Sciatic nerve (tissue), 2 donors: ENCODE data around the gene CYB561D1. TPM values are rescaled to one million over a fixed set of nuclear protein-coding genes. Genes with fewer than 3 reads are reported as not detected.
A peak's percentile ranks its signal among the peaks of the same experiment; 100 is the strongest.

Source experiments
- ATAC-seq: fragments of 200-7000 bp; cut with Tn5 transposase; one replicate; pipeline ENCODE4 v1.9.1; 2020; ENCODE audit warnings: mild to moderate bottlenecking, moderate library complexity
- DNase-seq: peaks from one replicate; pipeline ENCODE4 v3.0.0-alpha.2; 2020; ENCODE audit warnings: low spot score
- intact Hi-C: fragments of 100-400 bp; cut with DNase I; formaldehyde crosslinking; loops from one replicate; pipeline ENCODE4 v1.14.2; 2022
- total RNA-seq: library from RNA; stranded (reverse); fragmentation: NEBNext Ultra II Directional; extraction: Animal tissue kit (Norgen Biotek cat#: 25700); gene quantifications from one replicate; pipeline ENCODE4 v1.2.1, GENCODE V29; 2021
- donor health status: DM: no; HTN: no; CAD: no.
- donor health status: DM: no; HTN: no; CAD: no.

CYB561D1 gene
- total RNA-seq, 1 donor from 2014 or later = 7.6 TPM

- intact Hi-C loops = no loop called here
- ATAC-seq = no peak
- no peak for DNase-seq
Observed at GRCh38 chr1:109497449-109498160, 3.7 kb downstream of the CYB561D1 start.

DNA sequence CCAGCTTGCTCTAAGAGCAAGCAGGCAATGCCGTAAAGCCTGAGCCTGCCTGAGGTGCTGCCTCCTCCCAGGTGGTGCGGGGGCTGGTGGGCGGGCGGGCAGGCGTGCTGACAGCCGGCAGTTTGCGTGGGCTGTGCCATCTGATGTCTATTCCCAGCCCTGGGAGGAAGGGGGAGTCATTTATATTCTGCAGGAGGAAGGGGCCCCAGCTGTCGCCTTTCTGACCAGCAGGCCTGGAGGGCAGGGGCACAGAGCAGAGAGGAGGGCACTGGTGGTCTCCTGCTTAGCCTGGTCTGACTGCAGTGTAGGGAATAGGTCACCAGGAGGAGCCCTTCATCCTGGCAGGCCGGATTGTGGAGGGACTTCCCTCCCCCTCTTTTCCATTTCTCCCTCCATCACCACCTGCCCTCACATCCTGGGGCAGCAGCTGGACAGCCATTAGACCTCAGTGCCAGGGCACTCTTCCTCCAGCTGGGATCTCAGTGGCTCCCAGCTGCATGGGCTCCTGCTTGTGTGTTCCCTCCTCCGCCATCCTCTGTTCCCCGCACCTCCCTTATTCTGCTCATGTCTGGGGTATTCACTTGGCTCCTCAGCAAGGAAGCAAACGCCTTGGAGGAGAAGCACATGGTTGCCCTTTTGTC is 4.4 kb downstream of the CYB561D1 start:
- ATAC-seq (peak; percentile 9), DNase-seq (no peak)
- intact Hi-C loops = no loop called here

DNA sequence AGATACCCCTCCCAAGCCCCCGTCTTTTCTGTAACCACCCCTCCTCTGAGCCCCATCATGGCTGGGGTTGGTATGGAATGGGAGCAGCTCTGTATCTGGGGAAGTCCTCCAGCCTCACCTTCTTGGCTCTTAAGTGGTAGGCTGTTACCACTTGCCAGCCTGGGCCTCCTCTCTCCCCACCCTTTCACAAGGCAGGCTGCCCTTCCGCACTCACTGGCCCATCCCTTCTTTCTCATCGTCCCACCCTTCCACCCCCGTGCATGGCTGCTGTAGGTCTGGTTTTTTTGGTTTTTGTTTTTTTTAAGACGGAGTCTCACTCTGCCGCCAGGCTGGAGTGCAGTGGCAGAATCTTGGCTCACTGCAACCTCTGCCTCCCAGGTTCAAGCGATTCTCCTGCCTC is 5.2 kb downstream of the CYB561D1 start:
- intact Hi-C loops = no loop called here

GRCh38 chr1:109499661-109500536 is 6.0 kb downstream of the CYB561D1 start:
- ATAC-seq (no peak), DNase-seq (no peak)
- intact Hi-C loops = no loop called here

More for the DNA sequence above, 5.2 kb downstream of the CYB561D1 start:
- DNase-seq (no peak), ATAC-seq (no peak)

DNA sequence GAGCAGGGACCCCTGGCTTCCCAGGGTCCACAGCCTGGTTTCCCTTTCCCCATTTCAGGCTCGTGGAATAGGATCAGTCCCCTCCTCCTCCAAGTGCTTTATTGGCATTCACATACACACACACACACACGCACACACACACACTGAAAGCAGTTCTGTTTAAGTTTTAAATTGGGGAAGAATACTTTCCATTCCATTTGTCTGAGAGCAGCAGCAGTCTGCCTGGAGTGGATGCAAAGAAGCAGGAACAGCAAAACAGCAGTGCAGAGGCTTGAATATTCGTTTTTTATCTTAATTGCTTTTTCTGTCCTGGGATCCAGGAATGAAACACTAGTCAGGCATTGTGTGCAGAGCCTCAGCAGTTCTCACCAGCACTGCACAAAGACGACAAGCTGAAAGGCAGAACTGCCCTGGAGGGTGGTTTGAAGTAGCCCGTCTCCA is 7.1 kb downstream of the CYB561D1 start:
- no peak for ATAC-seq
- intact Hi-C loops = no loop called here
- DNase-seq = no peak

DNA sequence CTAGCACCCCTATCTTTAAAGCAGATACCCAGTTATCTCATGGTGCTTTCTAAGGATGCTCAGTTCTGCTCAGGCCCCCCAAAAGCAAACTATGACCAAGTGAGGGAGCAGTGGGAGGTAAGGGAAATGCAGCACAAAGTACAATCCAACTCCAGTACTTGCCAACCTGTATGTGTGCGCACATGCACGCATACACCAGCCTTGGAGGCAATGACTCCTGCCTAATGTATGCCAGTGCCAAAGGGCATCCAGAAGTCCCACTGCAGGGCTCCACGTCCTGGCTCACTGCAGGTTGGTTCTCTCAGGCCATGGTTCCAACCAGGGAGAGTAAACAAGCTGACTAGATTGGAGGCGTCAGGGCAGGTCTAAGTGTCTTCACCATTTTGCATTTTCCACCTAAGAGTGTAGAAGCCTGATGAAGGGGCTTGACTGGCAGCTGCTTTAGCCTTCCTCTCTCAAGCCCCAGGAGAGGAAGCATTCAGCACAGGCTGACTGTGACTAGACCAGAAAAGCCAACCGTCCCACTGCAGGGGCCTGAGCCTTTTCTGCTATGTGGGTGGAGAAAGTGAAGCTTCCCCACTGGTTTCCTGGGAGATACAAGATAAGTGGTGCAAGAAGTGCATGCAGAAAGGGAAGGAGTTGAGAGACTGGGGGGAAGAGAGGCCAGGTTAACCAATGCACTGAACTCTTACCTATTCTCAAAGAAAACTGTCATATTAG is 7.9 kb downstream of the CYB561D1 start:
- DNase-seq (no peak), ATAC-seq (no peak)
- intact Hi-C loops = no loop called here

- no peak for DNase-seq
- no peak for ATAC-seq
- intact Hi-C loops = no loop called here
Observed at GRCh38 chr1:109502364-109502851, 8.5 kb downstream of the CYB561D1 start.

DNA sequence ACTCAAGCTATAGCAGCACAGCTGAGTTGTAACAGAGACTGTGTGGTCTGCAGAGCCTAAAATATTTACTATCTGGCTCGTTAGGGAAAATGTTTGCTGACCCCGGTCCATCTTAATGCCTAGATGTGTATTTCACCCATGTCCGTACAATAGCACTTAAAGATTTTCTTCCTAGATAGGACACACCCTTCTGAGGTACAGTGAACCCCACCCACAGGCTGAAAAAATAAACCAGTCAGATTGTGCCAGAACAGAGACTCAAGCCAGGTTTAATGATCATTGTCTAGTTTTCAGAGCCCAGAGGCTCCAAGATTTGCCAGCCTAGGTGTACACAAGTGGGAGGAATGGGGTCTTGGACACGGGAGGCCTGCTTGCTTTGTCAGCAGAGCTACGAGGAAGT is 10.0 kb downstream of the CYB561D1 start:
- DNase-seq (no peak), ATAC-seq (no peak)
- intact Hi-C loops = no loop called here

- DNase-seq = no peak
- intact Hi-C loops = no loop called here
- no peak for ATAC-seq
Observed at GRCh38 chr1:109504974-109505373, 11.1 kb downstream of the CYB561D1 start.

DNA sequence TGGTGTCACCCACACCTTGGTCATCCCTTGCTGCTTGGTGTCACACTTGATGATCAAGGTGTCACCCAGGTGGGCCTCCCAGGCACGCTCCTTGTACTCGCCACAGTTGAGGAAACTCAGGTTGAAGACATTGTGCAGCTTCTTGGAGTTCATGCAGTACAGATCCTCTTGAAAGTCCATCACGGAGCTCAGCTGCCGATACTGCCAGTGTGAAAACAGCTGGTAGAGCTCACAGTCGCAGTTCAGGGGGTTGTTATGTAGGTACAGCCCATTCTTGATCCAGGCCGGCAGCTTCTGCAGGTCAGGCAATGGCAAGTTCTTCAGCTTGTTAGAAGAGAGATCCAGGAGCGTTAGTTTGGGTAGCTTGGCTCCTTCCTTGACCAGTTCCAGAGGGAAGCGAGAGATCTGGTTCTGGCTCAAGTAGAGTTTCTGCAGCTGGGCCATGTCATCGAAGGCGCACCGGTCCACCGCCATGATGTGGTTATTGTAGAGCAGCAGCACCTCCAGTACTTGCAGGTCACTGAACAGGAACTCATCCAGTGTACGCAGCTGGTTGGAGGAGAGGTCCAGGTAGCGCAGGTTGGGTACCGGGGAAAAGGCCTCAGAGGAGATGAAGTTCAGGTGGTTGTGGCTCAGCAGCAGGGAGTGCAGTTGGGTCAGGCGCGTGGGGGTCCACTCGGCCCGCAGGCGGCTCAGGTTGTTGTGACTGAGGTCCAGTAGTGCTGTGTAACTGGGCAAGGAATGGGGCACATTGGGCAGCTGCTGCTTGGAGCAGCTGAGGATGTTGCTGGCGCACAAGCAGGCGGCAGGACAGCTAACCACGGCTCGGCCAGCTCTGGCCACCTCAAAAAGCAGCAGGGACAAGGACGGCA is 14.3 kb downstream of the CYB561D1 start:
- ATAC-seq (no peak), DNase-seq (no peak)
- intact Hi-C loops = no loop called here

GRCh38 chr1:109508873-109509175 is 14.9 kb downstream of the CYB561D1 start:
- DNase-seq = no peak
- intact Hi-C loops = no loop called here
- no peak for ATAC-seq

DNA sequence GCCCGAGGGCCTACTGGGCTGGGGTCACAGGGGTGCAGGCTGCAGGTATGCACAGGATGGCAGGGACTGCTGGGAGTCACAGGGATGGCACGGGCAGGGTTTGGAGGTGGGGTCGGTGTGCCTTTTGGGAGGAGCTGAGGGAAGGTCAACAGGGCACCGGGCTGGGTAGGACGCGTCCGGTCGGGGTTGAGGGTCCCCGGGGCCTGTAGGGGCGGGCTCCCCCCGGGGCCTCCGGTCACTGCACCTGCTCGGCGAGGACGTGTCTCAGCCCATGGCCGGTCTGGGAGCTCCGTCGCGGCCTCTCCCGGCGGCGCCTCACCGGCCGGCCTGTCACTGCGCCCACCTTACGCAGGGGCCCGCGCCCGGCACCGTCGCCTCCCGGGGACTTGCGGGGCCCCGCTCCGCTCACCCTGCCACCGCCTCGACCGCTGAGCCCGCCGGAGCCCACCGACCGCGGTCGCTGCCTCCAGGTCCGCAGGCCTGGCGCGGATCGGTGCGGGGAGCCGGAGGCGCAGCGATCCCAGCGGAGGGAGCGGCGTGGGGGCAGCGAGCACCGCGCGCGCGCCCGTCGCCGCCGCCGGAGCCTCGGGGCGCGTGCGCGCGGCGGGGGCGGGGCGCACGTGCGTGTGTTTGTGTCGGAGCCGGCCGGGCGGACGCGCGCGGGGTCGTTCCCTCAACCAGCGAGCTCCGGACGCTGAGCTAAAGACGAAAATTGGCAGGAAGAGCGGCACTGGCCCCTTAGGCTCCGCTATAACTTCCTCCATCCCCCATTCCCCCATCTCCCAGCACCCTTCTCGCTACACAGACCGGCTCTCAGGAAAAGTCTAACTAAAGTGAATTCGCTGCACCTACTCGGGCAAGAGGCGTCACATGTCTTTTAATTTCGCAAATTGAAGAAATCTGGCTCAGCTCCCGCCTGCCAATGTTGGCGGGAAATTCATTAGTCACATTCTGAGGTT is 15.6 kb downstream of the CYB561D1 start, which contains the start of gene AMIGO1:
TSS of gene AMIGO1 (minus strand) at position 552 of the 959 bp plus-strand sequence. CDS start 815 bp downstream, outside the sequence.
- ATAC-seq (peak; percentile 76), DNase-seq (peak; percentile 77)
- intact Hi-C loops = no loop called here

DNA sequence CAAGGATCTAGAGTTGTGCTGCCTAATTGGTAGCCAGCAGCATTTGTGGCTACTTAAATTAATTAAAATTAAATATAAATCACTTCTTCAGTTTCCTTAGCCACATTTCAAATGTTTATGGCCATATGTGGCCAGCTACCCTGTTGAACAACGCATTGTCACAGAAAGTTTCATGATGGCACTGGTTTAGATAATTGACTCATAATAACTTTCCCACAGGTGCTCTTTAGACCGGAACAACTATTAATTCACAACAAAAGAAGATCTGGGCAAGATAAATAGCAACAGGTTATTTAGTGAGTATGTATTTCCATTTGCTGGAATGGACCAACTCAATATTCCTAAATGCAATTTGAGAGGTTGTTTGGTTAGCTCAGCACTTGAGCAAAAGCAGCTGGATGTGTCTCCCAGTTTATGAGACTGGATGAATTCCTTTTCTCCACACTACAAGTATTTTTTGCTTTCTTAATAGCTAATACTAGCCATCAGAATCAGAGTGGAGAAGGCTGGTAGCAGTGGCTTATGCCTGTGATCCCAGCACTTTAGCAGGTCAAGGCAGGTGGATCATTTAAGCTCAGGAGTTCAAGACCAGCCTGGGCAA is 19.3 kb downstream of the CYB561D1 start:
- intact Hi-C loops = no loop called here
- DNase-seq = no peak
- no peak for ATAC-seq

- intact Hi-C loops = no loop called here
- DNase-seq (no peak), ATAC-seq (no peak)
Observed at GRCh38 chr1:109514846-109515245, 21.0 kb downstream of the CYB561D1 start.

DNA sequence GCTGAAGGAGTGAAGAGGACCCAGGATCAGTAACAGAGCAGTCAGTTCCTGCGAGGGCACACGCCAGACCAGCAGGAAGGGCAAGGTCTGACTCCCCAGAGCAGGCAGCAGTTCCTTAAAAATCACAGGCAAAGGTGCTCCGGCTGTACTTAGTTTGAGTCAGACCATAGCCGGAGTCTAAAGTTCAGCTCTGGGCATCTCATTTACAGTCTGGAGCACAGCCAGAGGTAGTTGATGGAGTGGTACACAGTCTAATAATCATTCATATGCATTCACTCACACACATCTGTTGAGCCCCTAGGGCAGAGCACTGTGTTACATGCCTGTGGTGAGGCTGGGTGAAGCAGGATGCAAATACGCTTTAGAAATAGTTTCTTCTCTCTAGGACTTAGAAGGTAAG is 23.0 kb downstream of the CYB561D1 start:
- no peak for DNase-seq
- ATAC-seq = no peak
- intact Hi-C loops = no loop called here

GRCh38 chr1:109517337-109517736 is 23.4 kb downstream of the CYB561D1 start:
- DNase-seq = no peak
- no peak for ATAC-seq
- intact Hi-C loops = no loop called here
